Peyer's patch (tissue), 4 donors: ENCODE results near the gene SLC6A6. TPM values are rescaled to one million over a fixed set of nuclear protein-coding genes. Genes with fewer than 3 reads are reported as not detected.

Source experiments
- DNase-seq, 3 donors: peaks; one replicate each; pipeline ENCODE4 v3.0.0-alpha.2; 2017 to 2019
- H3K27ac ChIP-seq, 4 donors: fragments of 200-600 bp; sonication (generic); one replicate each; pipeline ENCODE4 v1.5.1; 2016 to 2019
- H3K27me3 ChIP-seq, 2 donors: fragments of 200-600 bp; sonication (generic); one replicate each; pipeline ENCODE4 v1.5.1; 2019
- H3K36me3 ChIP-seq, 3 donors: fragments of 200-600 bp; sonication (generic); one replicate each; pipeline ENCODE4 v1.5.1; 2016 to 2019
- H3K4me1 ChIP-seq, 4 donors: fragments of 200-600 bp; sonication (generic); one replicate each; pipeline ENCODE4 v1.5.1; 2016 to 2019
- H3K4me3 ChIP-seq, 4 donors: fragments of 200-600 bp; sonication (generic); 1 replicate in 3 of 4; 2 replicates in 1 of 4; pipeline ENCODE4 v1.5.1; 2016 to 2019; ENCODE audit warnings: mild to moderate bottlenecking in 1 of 4
- H3K9me3 ChIP-seq, 4 donors: fragments of 200-600 bp; sonication (generic); one replicate each; pipeline ENCODE4 v1.5.1; 2016 to 2019; ENCODE audit warnings: mild to moderate bottlenecking in 1 of 4
- POLR2A ChIP-seq, 2 donors: fragments of 450-650 bp; IDR thresholded peaks; one replicate each; pipeline ENCODE4 v1.5.1; 2017; ENCODE audit warnings: antibody characterized with exemption in 2 of 2, mild to moderate bottlenecking in 2 of 2, moderate library complexity in 2 of 2
- total RNA-seq, 4 donors: library from RNA; depleted of rRNA; stranded (reverse); fragments of >200 nt; gene quantifications; one replicate each; pipeline ENCODE4 v1.1.0, GENCODE V29; 2016
- TF ChIP-seq, protein P1 (sequence below), 6 experiments: fragments of 450-650 bp in 4 of 6; fragments of 200-600 bp in 2 of 6; sonication (generic) in 1 of 6; IDR thresholded peaks; one replicate each; pipeline ENCODE4 v1.5.1; 2017 to 2019; ENCODE audit warnings: antibody characterized with exemption in 6 of 6, mild to moderate bottlenecking in 3 of 6, moderate library complexity in 1 of 6

SLC6A6 gene
- total RNA-seq, 4 donors from 2014 or later = 61.1 to 190 (median 150) TPM

GRCh38 chr3:14461748-14462324 lies 59.4 kb downstream of the SLC6A6 start:
- TF ChIP-seq, protein P1, sequence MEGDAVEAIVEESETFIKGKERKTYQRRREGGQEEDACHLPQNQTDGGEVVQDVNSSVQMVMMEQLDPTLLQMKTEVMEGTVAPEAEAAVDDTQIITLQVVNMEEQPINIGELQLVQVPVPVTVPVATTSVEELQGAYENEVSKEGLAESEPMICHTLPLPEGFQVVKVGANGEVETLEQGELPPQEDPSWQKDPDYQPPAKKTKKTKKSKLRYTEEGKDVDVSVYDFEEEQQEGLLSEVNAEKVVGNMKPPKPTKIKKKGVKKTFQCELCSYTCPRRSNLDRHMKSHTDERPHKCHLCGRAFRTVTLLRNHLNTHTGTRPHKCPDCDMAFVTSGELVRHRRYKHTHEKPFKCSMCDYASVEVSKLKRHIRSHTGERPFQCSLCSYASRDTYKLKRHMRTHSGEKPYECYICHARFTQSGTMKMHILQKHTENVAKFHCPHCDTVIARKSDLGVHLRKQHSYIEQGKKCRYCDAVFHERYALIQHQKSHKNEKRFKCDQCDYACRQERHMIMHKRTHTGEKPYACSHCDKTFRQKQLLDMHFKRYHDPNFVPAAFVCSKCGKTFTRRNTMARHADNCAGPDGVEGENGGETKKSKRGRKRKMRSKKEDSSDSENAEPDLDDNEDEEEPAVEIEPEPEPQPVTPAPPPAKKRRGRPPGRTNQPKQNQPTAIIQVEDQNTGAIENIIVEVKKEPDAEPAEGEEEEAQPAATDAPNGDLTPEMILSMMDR (IDR thresholded peaks at IDR 0.05) = peak in 4 of 6 experiments; percentile 26 to 65 (median 62)
- no peak for TF ChIP-seq POLR2A (IDR thresholded peaks at IDR 0.05)
- H3K4me1 ChIP-seq = no peaks in the 10 kb centered on the region
- no peak overlapping the region for H3K4me3 ChIP-seq
- H3K36me3 ChIP-seq = peaks cover 0 to 88% (median 0%) of the 10 kb centered on the region in 3 donors
- DNase-seq = peak; percentile 36 to 72 (median 68)
- no peak overlapping the region for H3K27ac ChIP-seq
- no peaks in the 10 kb centered on the region for H3K27me3 ChIP-seq
- H3K9me3 ChIP-seq = no peaks in the 10 kb centered on the region

DNA sequence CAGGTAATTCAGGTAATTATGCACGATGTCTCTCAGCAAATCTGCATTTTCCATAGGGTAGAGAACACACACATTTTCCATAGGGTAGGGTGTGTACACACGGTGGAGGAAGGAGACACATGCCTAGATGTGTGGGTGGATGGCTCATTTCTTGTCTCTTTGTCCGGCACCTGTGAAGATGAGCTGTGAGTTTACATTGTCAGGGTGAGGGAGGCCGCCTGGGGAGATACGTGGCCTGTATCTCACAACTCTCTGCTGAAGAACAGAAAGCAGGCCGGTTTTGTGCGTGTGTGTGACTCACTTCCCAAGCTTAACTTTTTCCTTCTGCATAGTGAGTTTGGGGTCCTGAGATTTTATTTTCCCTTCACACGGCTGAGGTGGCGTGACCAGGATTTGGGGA lies 60.3 kb downstream of the SLC6A6 start:
- no peak for TF ChIP-seq POLR2A (IDR thresholded peaks at IDR 0.05)
- TF ChIP-seq, protein P1 (IDR thresholded peaks at IDR 0.05) = no peak
- no peaks in the 10 kb centered on the region for H3K4me1 ChIP-seq
- H3K9me3 ChIP-seq = no peaks in the 10 kb centered on the region
- H3K27ac ChIP-seq = no peak overlapping the region
- H3K27me3 ChIP-seq = no peaks in the 10 kb centered on the region
- DNase-seq = no peak
- H3K36me3 ChIP-seq = peaks cover 0 to 96% (median 0%) of the 10 kb centered on the region in 3 donors
- H3K4me3 ChIP-seq = no peak overlapping the region

- no peak overlapping the region for H3K4me3 ChIP-seq
- no peaks in the 10 kb centered on the region for H3K9me3 ChIP-seq
- H3K36me3 ChIP-seq = peaks cover 0 to 95% (median 0%) of the 10 kb centered on the region in 3 donors
- H3K27me3 ChIP-seq = no peaks in the 10 kb centered on the region
- H3K27ac ChIP-seq = no peak overlapping the region
- TF ChIP-seq, protein P1 (IDR thresholded peaks at IDR 0.05) = no peak
- no peak for TF ChIP-seq POLR2A (IDR thresholded peaks at IDR 0.05)
- no peaks in the 10 kb centered on the region for H3K4me1 ChIP-seq
- DNase-seq = no peak
Observed at GRCh38 chr3:14463330-14464140, 61.1 kb downstream of the SLC6A6 start.

GRCh38 chr3:14464141-14464465 lies 61.7 kb downstream of the SLC6A6 start:
- H3K36me3 ChIP-seq = peaks cover 0 to 94% (median 0%) of the 10 kb centered on the region in 3 donors

DNA sequence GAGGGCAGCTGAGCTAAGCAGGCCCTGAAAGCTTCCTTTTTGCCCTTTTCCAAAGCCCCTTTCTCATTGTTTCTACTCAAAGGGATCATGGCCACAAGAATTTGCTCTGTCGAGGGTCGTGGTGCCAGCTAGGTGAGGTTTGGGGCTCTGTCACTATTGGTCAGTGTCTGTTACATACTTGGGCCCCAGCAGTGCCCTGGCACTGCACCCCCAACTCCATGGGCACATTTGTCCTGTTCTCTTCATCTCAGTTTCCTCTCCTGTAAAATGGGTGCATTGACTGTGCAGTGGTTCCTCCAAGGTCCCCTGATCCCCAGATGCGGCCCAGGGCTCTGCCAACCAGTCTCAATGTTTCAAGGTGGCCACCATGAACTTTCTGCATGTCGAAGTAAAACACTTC lies 62.1 kb downstream of the SLC6A6 start:
- no peak for DNase-seq
- Histone ChIP-seq H3K4me1 (no peaks in the 10 kb centered on the region), H3K36me3 (peaks cover 0 to 94% (median 0%) of the 10 kb centered on the region in 3 donors), H3K27me3 (no peaks in the 10 kb centered on the region), H3K4me3 (no peak overlapping the region), H3K9me3 (no peaks in the 10 kb centered on the region), H3K27ac (no peak overlapping the region)
- no peak for TF ChIP-seq POLR2A (IDR thresholded peaks at IDR 0.05)
- TF ChIP-seq, protein P1 (IDR thresholded peaks at IDR 0.05) = no peak

More at GRCh38 chr3:14464141-14464465, 61.7 kb downstream of the SLC6A6 start:
- no peaks in the 10 kb centered on the region for H3K4me1 ChIP-seq
- TF ChIP-seq POLR2A (IDR thresholded peaks at IDR 0.05) = no peak
- TF ChIP-seq, protein P1 (IDR thresholded peaks at IDR 0.05) = no peak
- H3K27ac ChIP-seq = no peak overlapping the region
- no peaks in the 10 kb centered on the region for H3K9me3 ChIP-seq
- H3K27me3 ChIP-seq = no peaks in the 10 kb centered on the region
- no peak for DNase-seq
- H3K4me3 ChIP-seq = no peak overlapping the region
